ENCODE results near the gene VAMP4.

GRCh38 chr1:171730052-171730451, 11.8 kb downstream of the VAMP4 start:
- no peak for TF ChIP-seq CTCF (IDR thresholded peaks at IDR 0.05)
- no peak for TF ChIP-seq ZFX (IDR thresholded peaks at IDR 0.05; ENCODE audit: borderline replicate concordance)
